Adipocyte (in vitro differentiated cells): ENCODE results near the gene LRRN2.

Experiments
- DNase-seq: peaks from one replicate; pipeline ENCODE4 v3.0.0-alpha.2; 2015; ENCODE audit warnings: low read depth
- H3K27me3 ChIP-seq: replicated peaks from 2 replicates; pipeline ENCODE4 v1.7.0; 2013; ENCODE audit warnings: mild to moderate bottlenecking, low read length, moderate library complexity; ENCODE audit not compliant: control insufficient read depth, insufficient read depth
- H3K36me3 ChIP-seq: 2 replicates; pipeline ENCODE4 v1.7.0; 2013; ENCODE audit warnings: low read length, mild to moderate bottlenecking, moderate library complexity; ENCODE audit not compliant: control insufficient read depth, insufficient read depth, severe bottlenecking
- H3K4me1 ChIP-seq: 2 replicates; pipeline ENCODE4 v1.7.0; 2013; ENCODE audit warnings: mild to moderate bottlenecking, low read length, moderate library complexity; ENCODE audit not compliant: control insufficient read depth, insufficient read depth
- H3K4me3 ChIP-seq: 2 replicates; pipeline ENCODE4 v1.7.0; 2013; ENCODE audit warnings: mild to moderate bottlenecking, low read length, moderate library complexity
- H3K9ac ChIP-seq: 2 replicates; pipeline ENCODE4 v1.7.0; 2013; ENCODE audit warnings: mild to moderate bottlenecking, low read length, moderate library complexity
- H3K9me3 ChIP-seq: 2 replicates; pipeline ENCODE4 v1.7.0; 2013; ENCODE audit warnings: mild to moderate bottlenecking, low read length, moderate library complexity; ENCODE audit not compliant: control insufficient read depth

The LRRN2 gene

GRCh38 chr1:204726478-204726877, 40.9 kb upstream of the LRRN2 start:
- no peak overlapping the region for H3K9ac ChIP-seq
- H3K9me3 ChIP-seq, result peaks cover 2% of the 10 kb centered on the region
- no peaks in the 10 kb centered on the region for H3K36me3 ChIP-seq
- no peak overlapping the region for H3K4me3 ChIP-seq
- H3K4me1 ChIP-seq, result no peaks in the 10 kb centered on the region
- DNase-seq, result peak; percentile 7
- H3K27me3 ChIP-seq, result peaks cover 69% of the 10 kb centered on the region

GRCh38 chr1:204725821-204726448, 40.4 kb upstream of the LRRN2 start:
- H3K4me3 ChIP-seq, result no peak overlapping the region
- H3K27me3 ChIP-seq, result peaks cover 69% of the 10 kb centered on the region
- no peak overlapping the region for H3K9ac ChIP-seq
- H3K36me3 ChIP-seq, result no peaks in the 10 kb centered on the region
- H3K4me1 ChIP-seq, result no peaks in the 10 kb centered on the region
- H3K9me3 ChIP-seq, result peaks cover 2% of the 10 kb centered on the region
- DNase-seq, result no peak

- peaks cover 11% of the 10 kb centered on the region for H3K9me3 ChIP-seq
- H3K4me3 ChIP-seq, result no peak overlapping the region
- no peaks in the 10 kb centered on the region for H3K36me3 ChIP-seq
- no peak for DNase-seq
- H3K9ac ChIP-seq, result no peak overlapping the region
- H3K4me1 ChIP-seq, result no peaks in the 10 kb centered on the region
- H3K27me3 ChIP-seq, result peaks cover 50% of the 10 kb centered on the region
These were observed 37.7 kb upstream of the LRRN2 start for GRCh38 chr1:204723131-204723787.

- H3K4me1 ChIP-seq, result no peaks in the 10 kb centered on the region
- no peak overlapping the region for H3K4me3 ChIP-seq
- H3K9me3 ChIP-seq, result peaks cover 12% of the 10 kb centered on the region
- H3K36me3 ChIP-seq, result no peaks in the 10 kb centered on the region
- H3K9ac ChIP-seq, result no peak overlapping the region
- peaks cover 65% of the 10 kb centered on the region for H3K27me3 ChIP-seq
- DNase-seq, result no peak
These were observed 36.0 kb upstream of the LRRN2 start for GRCh38 chr1:204721373-204722055.

- H3K9me3 ChIP-seq, result peaks cover 9% of the 10 kb centered on the region
- no peak for DNase-seq
- H3K4me3 ChIP-seq, result no peak overlapping the region
- H3K36me3 ChIP-seq, result no peaks in the 10 kb centered on the region
- no peaks in the 10 kb centered on the region for H3K4me1 ChIP-seq
- H3K27me3 ChIP-seq, result peaks cover 68% of the 10 kb centered on the region
- H3K9ac ChIP-seq, result no peak overlapping the region
These were observed 31.1 kb upstream of the LRRN2 start for GRCh38 chr1:204716660-204717059.

- no peak overlapping the region for H3K4me3 ChIP-seq
- DNase-seq, result no peak
- peaks cover 77% of the 10 kb centered on the region for H3K27me3 ChIP-seq
- peaks cover 9% of the 10 kb centered on the region for H3K9me3 ChIP-seq
- no peaks in the 10 kb centered on the region for H3K36me3 ChIP-seq
- H3K4me1 ChIP-seq, result no peaks in the 10 kb centered on the region
- H3K9ac ChIP-seq, result no peak overlapping the region
These were observed 29.4 kb upstream of the LRRN2 start for GRCh38 chr1:204714861-204715511.

- Histone ChIP-seq H3K4me1 (no peaks in the 10 kb centered on the region), H3K27me3 (peaks cover 84% of the 10 kb centered on the region)
- DNase-seq, result no peak
These were observed 28.8 kb upstream of the LRRN2 start for GRCh38 chr1:204714194-204714860.

GRCh38 chr1:204713541-204713940, 28.0 kb upstream of the LRRN2 start:
- Histone ChIP-seq H3K4me1 (no peaks in the 10 kb centered on the region), H3K36me3 (no peaks in the 10 kb centered on the region), H3K9me3 (peaks cover 3% of the 10 kb centered on the region), H3K9ac (no peak overlapping the region), H3K4me3 (no peak overlapping the region), H3K27me3 (peaks cover 91% of the 10 kb centered on the region)
- DNase-seq, result no peak

More at GRCh38 chr1:204714194-204714860, 28.8 kb upstream of the LRRN2 start:
- Histone ChIP-seq H3K9ac (no peak overlapping the region), H3K9me3 (peaks cover 8% of the 10 kb centered on the region), H3K4me3 (no peak overlapping the region), H3K36me3 (no peaks in the 10 kb centered on the region)

- DNase-seq, result no peak
- Histone ChIP-seq H3K9ac (no peak overlapping the region), H3K9me3 (no peaks in the 10 kb centered on the region), H3K4me3 (no peak overlapping the region), H3K27me3 (peaks cover 88% of the 10 kb centered on the region), H3K36me3 (no peaks in the 10 kb centered on the region), H3K4me1 (no peaks in the 10 kb centered on the region)
These were observed 27.3 kb upstream of the LRRN2 start for GRCh38 chr1:204712708-204713430.

GRCh38 chr1:204711947-204712701, 26.6 kb upstream of the LRRN2 start:
- no peak for DNase-seq
- H3K36me3 ChIP-seq, result no peaks in the 10 kb centered on the region
- H3K9me3 ChIP-seq, result no peaks in the 10 kb centered on the region
- no peak overlapping the region for H3K4me3 ChIP-seq
- no peaks in the 10 kb centered on the region for H3K4me1 ChIP-seq
- no peak overlapping the region for H3K9ac ChIP-seq
- H3K27me3 ChIP-seq, result peaks cover 89% of the 10 kb centered on the region
